GM23248 (cell line): Measurements from ENCODE around the gene TCL1A. TPM values are rescaled to one million over a fixed set of nuclear protein-coding genes. Genes with fewer than 3 reads are reported as not detected.

Experiments
- DNase-seq: peaks from one replicate; pipeline ENCODE4 v3.0.0-alpha.2; 2015
- H2AFZ ChIP-seq: fragments of 200-600 bp; sonication (generic); 2 replicates; pipeline ENCODE4 v1.6.1; 2016; ENCODE audit warnings: antibody characterized with exemption
- H3F3A ChIP-seq: fragments of 200-600 bp; sonication (generic); 2 replicates; pipeline ENCODE4 v1.6.1; 2016; ENCODE audit warnings: mild to moderate bottlenecking, antibody characterized with exemption, mixed run types; ENCODE audit not compliant: insufficient read depth
- H3K27ac ChIP-seq: fragments of 200-600 bp; sonication (generic); 2 replicates; pipeline ENCODE4 v1.5.1; 2016; ENCODE audit warnings: mild to moderate bottlenecking
- H3K27me3 ChIP-seq: fragments of 200-600 bp; sonication (generic); replicated peaks from 2 replicates; pipeline ENCODE4 v1.6.1; 2016; ENCODE audit warnings: mild to moderate bottlenecking; ENCODE audit not compliant: insufficient read depth
- H3K36me3 ChIP-seq: fragments of 200-600 bp; sonication (generic); 2 replicates; pipeline ENCODE4 v1.6.1; 2016; ENCODE audit warnings: low read depth, mild to moderate bottlenecking
- H3K4me1 ChIP-seq: fragments of 200-600 bp; sonication (generic); 2 replicates; pipeline ENCODE4 v1.6.1; 2016; ENCODE audit warnings: mild to moderate bottlenecking; ENCODE audit not compliant: insufficient read depth
- H3K4me2 ChIP-seq: fragments of 200-600 bp; sonication (generic); one replicate; pipeline ENCODE4 v1.6.1; 2016; ENCODE audit warnings: mild to moderate bottlenecking; ENCODE audit not compliant: unreplicated experiment
- H3K4me3 ChIP-seq: fragments of 200-600 bp; sonication (generic); 2 replicates; pipeline ENCODE4 v1.5.1; 2016; ENCODE audit warnings: mild to moderate bottlenecking
- H3K79me2 ChIP-seq: fragments of 200-600 bp; sonication (generic); 2 replicates; pipeline ENCODE4 v1.6.1; 2016; ENCODE audit warnings: mild to moderate bottlenecking; ENCODE audit not compliant: insufficient read depth
- H3K9ac ChIP-seq: fragments of 200-600 bp; sonication (generic); 2 replicates; pipeline ENCODE4 v1.6.1; 2016; ENCODE audit warnings: mild to moderate bottlenecking
- H3K9me2 ChIP-seq: fragments of 200-600 bp; sonication (generic); 2 replicates; pipeline ENCODE4 v1.6.1; 2016; ENCODE audit warnings: mixed run types, mild to moderate bottlenecking, moderate library complexity; ENCODE audit not compliant: insufficient read depth
- H3K9me3 ChIP-seq: fragments of 200-600 bp; sonication (generic); one replicate; pipeline ENCODE4 v1.6.1; 2017; ENCODE audit warnings: low read depth
- H4K20me1 ChIP-seq: fragments of 200-600 bp; sonication (generic); 2 replicates; pipeline ENCODE4 v1.6.0; 2016; ENCODE audit not compliant: insufficient read depth
- EZH2 ChIP-seq: fragments of 200-600 bp; sonication (generic); IDR thresholded peaks from 2 replicates; pipeline ENCODE4 v1.6.1; 2018; ENCODE audit warnings: antibody characterized with exemption, mild to moderate bottlenecking; ENCODE audit not compliant: insufficient read depth, poor library complexity, severe bottlenecking
- EZH2phosphoT487 ChIP-seq: fragments of 200-600 bp; sonication (generic); IDR thresholded peaks from 2 replicates; pipeline ENCODE4 v1.6.1; 2018; ENCODE audit warnings: antibody characterized with exemption, moderate library complexity, mild to moderate bottlenecking, low read depth; ENCODE audit not compliant: insufficient read depth
- WGBS, 2 experiments: methylation state at CpG; one replicate each; pipeline ENCODE4 v1.1.6; 2015 to 2017; ENCODE audit warnings: low lambda C conversion rate in 2 of 2, low coverage in 1 of 2; ENCODE audit errors: missing lambda C conversion rate in 2 of 2; 5-methylcytosine and 5-hydroxymethylcytosine counted together
- in situ Hi-C: fragments of 300-500 bp; cut with MboI; formaldehyde crosslinking; loops from 2 replicates; pipeline ENCODE4 v1.15.0; 2020
- polyA plus RNA-seq: library from polyadenylated mRNA; unstranded; fragments of >200 nt; fragmentation: Nextera tagmentation; extraction: Ambion mirVana; gene quantifications from 2 replicates; pipeline ENCODE4 v1.2.1, GENCODE V29; 2016
- total RNA-seq: library from RNA; depleted of rRNA; stranded (reverse); fragments of >200 nt; shearing (Covaris generic); gene quantifications from 2 replicates; pipeline ENCODE4 v1.2.3, GENCODE V29; 2014

TCL1A gene
- total and polyA plus RNA-seq, 2 experiments from 2014 or later: not detected

- Histone ChIP-seq H3K27ac (no peak overlapping the region), H3K27me3 (no peaks in the 10 kb centered on the region; the same call in 1 of the 2 replicates)
These were observed 16.2 kb downstream of the TCL1A start for GRCh38 chr14:95697764-95698163.

GRCh38 chr14:95696741-95697140 is 17.2 kb downstream of the TCL1A start:
- no peaks in the 10 kb centered on the region for H3K36me3 ChIP-seq
- H3K4me3 ChIP-seq: no peak overlapping the region
- no peak overlapping the region for H2AFZ ChIP-seq
- H3F3A ChIP-seq: no peaks in the 10 kb centered on the region
- H3K4me2 ChIP-seq: no peak overlapping the region
- H3K9me3 ChIP-seq: no peaks in the 10 kb centered on the region
- in situ Hi-C loops: no loop called here
- DNase-seq: no peak
- TF ChIP-seq EZH2phosphoT487: no peak
- no peak for TF ChIP-seq EZH2
- no peaks in the 10 kb centered on the region; the same call in 1 of the 2 replicates for H3K27me3 ChIP-seq
- H3K27ac ChIP-seq: no peak overlapping the region
- no peaks in the 10 kb centered on the region for H4K20me1 ChIP-seq
- H3K79me2 ChIP-seq: no peaks in the 10 kb centered on the region
- H3K4me1 ChIP-seq: no peaks in the 10 kb centered on the region
- H3K9me2 ChIP-seq: no peaks in the 10 kb centered on the region
- H3K9ac ChIP-seq: no peak overlapping the region
- 68 to 70% methylated on average over 15 of the region's 15 CpGs for WGBS, 2 experiments

More at GRCh38 chr14:95697764-95698163, 16.2 kb downstream of the TCL1A start:
- no peak overlapping the region for H2AFZ ChIP-seq
- no peaks in the 10 kb centered on the region for H3K36me3 ChIP-seq
- no peak for TF ChIP-seq EZH2phosphoT487
- no peak for TF ChIP-seq EZH2
- WGBS, 2 experiments: 6 to 9% methylated on average over 7 of the region's 7 CpGs
- no peaks in the 10 kb centered on the region for H3K9me2 ChIP-seq
- H3K9me3 ChIP-seq: no peaks in the 10 kb centered on the region
- no peak overlapping the region for H3K4me3 ChIP-seq
- H4K20me1 ChIP-seq: no peaks in the 10 kb centered on the region
- no peak overlapping the region for H3K9ac ChIP-seq
- no peak for DNase-seq
- H3F3A ChIP-seq: no peaks in the 10 kb centered on the region
- no peaks in the 10 kb centered on the region for H3K79me2 ChIP-seq
- no peaks in the 10 kb centered on the region for H3K4me1 ChIP-seq
- in situ Hi-C loops: no loop called here
- no peak overlapping the region for H3K4me2 ChIP-seq

GRCh38 chr14:95695913-95696312 is 18.0 kb downstream of the TCL1A start:
- Histone ChIP-seq H3K4me1 (no peaks in the 10 kb centered on the region), H2AFZ (no peak overlapping the region), H3K4me2 (no peak overlapping the region), H3K36me3 (no peaks in the 10 kb centered on the region), H4K20me1 (no peaks in the 10 kb centered on the region), H3K27me3 (no peaks in the 10 kb centered on the region; the same call in 1 of the 2 replicates), H3K79me2 (no peaks in the 10 kb centered on the region), H3K9ac (no peak overlapping the region), H3K27ac (no peak overlapping the region), H3K9me3 (no peaks in the 10 kb centered on the region), H3K9me2 (no peaks in the 10 kb centered on the region), H3K4me3 (no peak overlapping the region), H3F3A (no peaks in the 10 kb centered on the region)
- TF ChIP-seq EZH2phosphoT487 (no peak), EZH2 (no peak)
- 30 to 34% methylated on average over 5 of the region's 5 CpGs for WGBS, 2 experiments
- in situ Hi-C loops: no loop called here
- DNase-seq: no peak

- Histone ChIP-seq H3K9me3 (no peaks in the 10 kb centered on the region), H3K27ac (no peak overlapping the region), H3K4me1 (no peaks in the 10 kb centered on the region), H4K20me1 (no peaks in the 10 kb centered on the region), H3K4me2 (no peak overlapping the region), H3K36me3 (no peaks in the 10 kb centered on the region), H3K27me3 (no peaks in the 10 kb centered on the region; the same call in 1 of the 2 replicates), H3K79me2 (no peaks in the 10 kb centered on the region), H3K9me2 (no peaks in the 10 kb centered on the region), H3K9ac (no peak overlapping the region), H3F3A (no peaks in the 10 kb centered on the region), H2AFZ (no peak overlapping the region), H3K4me3 (no peak overlapping the region)
- no peak for DNase-seq
- TF ChIP-seq EZH2phosphoT487: no peak
- no peak for TF ChIP-seq EZH2
- WGBS, 2 experiments: 50 to 51% methylated on average over 4 to 5 of the region's 5 CpGs
- in situ Hi-C loops: no loop called here
These were observed 18.9 kb downstream of the TCL1A start for GRCh38 chr14:95695051-95695450.

GRCh38 chr14:95692109-95692508 is 21.8 kb downstream of the TCL1A start:
- no peaks in the 10 kb centered on the region for H3K9me2 ChIP-seq
- no peaks in the 10 kb centered on the region for H3F3A ChIP-seq
- H4K20me1 ChIP-seq: no peaks in the 10 kb centered on the region
- H3K9ac ChIP-seq: no peak overlapping the region
- H3K9me3 ChIP-seq: no peaks in the 10 kb centered on the region
- no peaks in the 10 kb centered on the region; the same call in 1 of the 2 replicates for H3K27me3 ChIP-seq
- no peak overlapping the region for H3K4me2 ChIP-seq
- no peaks in the 10 kb centered on the region for H3K36me3 ChIP-seq
- no peaks in the 10 kb centered on the region for H3K4me1 ChIP-seq
- no peak for DNase-seq
- no peaks in the 10 kb centered on the region for H3K79me2 ChIP-seq
- TF ChIP-seq EZH2phosphoT487: no peak
- no peak for TF ChIP-seq EZH2
- H2AFZ ChIP-seq: no peak overlapping the region
- no peak overlapping the region for H3K4me3 ChIP-seq
- in situ Hi-C loops: no loop called here
- WGBS, 2 experiments: 57 to 59% methylated on average over 4 of the region's 4 CpGs
- H3K27ac ChIP-seq: no peak overlapping the region
